RWPE1 (cell line): ENCODE measurements around the gene USPL1.
A peak's percentile ranks its signal among the peaks of the same experiment; 100 is the strongest.

Source experiments
- CTCF ChIA-PET: fragments of 350-600 bp; sonication (Branson Sonifier 250); formaldehyde crosslinking; extraction: SDS; loops from one replicate; lab custom pipeline; 2021; lab: Yijun Ruan, JAX
- POLR2A ChIA-PET: fragments of 400-600 bp; formaldehyde crosslinking; extraction: SDS; loops from one replicate; lab custom pipeline; 2020; ENCODE audit warnings: antibody characterized with exemption; ENCODE audit not compliant: low non-redundant PET; lab: Yijun Ruan, JAX
- DNase-seq: peaks from one replicate; pipeline ENCODE4 v3.0.0; 2012; ENCODE audit warnings: low spot score
- H3K27ac ChIP-seq: fragments of 450-650 bp; 2 replicates; pipeline ENCODE4 v1.5.1; 2017
- TF ChIP-seq, protein P1 (sequence below): fragments of 450-650 bp; conservative IDR thresholded peaks from 2 replicates; pipeline ENCODE4 v1.5.1; 2017; ENCODE audit warnings: low read depth, mild to moderate bottlenecking

USPL1 gene

DNA sequence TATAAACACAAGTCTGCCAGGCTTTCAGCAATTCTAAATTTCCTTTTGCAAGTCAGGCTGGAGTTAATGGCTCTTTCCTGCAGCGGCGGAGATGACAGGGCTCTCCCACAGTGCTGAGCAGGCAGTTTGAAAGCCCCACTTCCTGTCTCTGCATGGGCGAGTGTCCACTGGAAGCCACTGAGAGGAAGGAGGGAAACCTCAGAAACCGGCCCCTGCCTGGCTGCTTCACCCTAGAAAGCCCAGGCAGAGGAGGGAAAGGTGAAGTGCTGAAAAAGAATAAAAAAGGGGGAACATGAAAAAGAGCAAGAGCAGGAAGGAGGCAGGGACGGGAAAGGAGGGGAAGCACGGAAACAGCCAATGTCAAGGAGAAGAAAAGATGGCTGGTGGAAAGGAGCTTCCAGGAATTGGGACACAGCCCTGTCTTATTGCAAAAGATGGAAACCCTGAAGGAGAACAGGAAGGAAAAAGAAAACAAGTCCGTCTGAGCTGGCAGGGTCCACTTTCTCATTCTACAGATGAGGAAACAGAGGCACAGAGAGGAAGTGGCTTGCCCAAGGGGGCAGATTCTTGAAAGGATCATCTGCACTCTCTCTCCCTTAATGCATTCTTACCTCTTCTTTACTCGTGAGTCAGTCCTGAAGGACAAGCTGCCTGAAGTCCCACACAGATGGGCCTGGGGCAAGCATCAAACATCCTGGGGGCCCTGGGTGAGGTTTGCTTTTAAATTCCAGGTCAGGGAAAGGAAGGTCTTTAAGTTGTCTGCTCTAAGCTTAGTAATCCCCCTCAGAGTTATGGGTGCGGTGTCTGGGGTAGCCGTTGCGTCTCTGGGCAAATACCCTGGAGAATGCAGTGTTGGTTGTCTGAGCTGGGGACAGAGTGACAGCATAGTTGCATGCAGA is 78.8 kb downstream of the USPL1 start:
- TF ChIP-seq, protein P1, sequence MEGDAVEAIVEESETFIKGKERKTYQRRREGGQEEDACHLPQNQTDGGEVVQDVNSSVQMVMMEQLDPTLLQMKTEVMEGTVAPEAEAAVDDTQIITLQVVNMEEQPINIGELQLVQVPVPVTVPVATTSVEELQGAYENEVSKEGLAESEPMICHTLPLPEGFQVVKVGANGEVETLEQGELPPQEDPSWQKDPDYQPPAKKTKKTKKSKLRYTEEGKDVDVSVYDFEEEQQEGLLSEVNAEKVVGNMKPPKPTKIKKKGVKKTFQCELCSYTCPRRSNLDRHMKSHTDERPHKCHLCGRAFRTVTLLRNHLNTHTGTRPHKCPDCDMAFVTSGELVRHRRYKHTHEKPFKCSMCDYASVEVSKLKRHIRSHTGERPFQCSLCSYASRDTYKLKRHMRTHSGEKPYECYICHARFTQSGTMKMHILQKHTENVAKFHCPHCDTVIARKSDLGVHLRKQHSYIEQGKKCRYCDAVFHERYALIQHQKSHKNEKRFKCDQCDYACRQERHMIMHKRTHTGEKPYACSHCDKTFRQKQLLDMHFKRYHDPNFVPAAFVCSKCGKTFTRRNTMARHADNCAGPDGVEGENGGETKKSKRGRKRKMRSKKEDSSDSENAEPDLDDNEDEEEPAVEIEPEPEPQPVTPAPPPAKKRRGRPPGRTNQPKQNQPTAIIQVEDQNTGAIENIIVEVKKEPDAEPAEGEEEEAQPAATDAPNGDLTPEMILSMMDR, result no peak
- H3K27ac ChIP-seq, result peak overlapping the region; percentile 44; the same call in 1 of the 2 replicates
- CTCF ChIA-PET, result interaction anchor here (0.6 kb wide), 1 partner anchor 806 kb away, joined by 3 read pairs; no protein-coding TSS in a partner anchor
- no peak for DNase-seq
- POLR2A ChIA-PET, result no interaction called here

DNA sequence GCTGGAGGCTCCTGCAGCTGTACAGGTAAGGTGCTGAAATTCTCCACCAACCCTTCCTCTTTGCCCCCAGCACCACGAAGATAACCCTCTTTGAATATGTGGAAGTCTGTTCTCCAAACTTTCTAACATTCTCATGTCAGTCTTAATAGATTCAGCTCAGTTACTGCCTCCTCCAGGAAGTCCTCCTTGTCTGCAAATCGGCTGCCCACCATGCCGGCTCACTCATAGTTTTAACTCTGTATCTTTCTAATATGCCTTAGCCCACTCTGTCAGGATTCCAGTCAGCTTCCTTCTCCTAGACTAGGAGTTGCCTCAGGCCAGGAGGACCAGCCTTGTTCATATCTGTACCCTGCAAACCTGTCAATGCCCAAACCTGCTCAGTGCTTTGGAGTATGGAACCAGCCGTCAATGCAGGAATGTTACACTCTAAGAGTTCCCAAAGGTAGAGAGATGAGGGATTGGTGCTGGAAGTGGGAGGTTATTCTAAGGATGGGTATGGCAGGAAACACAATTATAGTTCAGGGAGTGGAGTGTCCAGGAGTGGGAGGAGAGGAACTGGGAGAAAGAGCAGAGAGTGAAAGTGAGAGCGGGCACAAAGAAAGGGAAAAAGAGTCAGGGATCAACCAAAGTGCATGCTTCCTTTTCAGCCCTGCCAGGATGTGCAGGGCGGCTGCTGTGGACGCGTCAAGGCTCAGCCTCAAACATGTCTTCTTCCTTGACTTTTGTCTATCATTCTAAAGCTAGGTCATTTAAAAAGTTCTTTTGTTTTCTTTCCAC is 79.6 kb downstream of the USPL1 start:
- DNase-seq, result no peak
- peak overlapping the region; percentile 44; the same call in 1 of the 2 replicates for H3K27ac ChIP-seq
- TF ChIP-seq, protein P1, result no peak
- ChIA-PET CTCF (no interaction called here), POLR2A (no interaction called here)

DNA sequence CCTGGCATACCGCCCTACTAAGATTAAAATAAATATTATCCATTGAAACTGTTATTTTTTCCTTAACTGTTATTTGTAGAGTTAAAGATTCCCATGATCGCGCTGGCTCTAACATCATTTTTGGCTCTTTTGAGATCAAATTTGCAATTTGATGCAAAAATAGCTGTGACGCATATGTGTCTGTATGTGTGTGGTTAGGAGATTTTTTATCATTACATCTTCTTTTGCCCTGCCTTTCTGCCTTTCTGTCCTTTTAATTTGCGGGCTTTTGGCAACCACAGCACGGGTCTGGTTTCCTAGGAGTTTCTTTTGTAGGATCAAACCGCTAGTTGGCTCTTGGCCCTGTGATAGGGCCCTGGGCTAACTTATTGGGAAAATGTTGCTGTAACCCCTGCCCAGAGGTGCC is 80.3 kb downstream of the USPL1 start:
- TF ChIP-seq, protein P1, result no peak
- H3K27ac ChIP-seq, result peak overlapping the region; percentile 44; the same call in 1 of the 2 replicates
- POLR2A ChIA-PET, result no interaction called here
- DNase-seq, result no peak
- CTCF ChIA-PET, result no interaction called here

GRCh38 chr13:30698488-30699005 is 80.8 kb downstream of the USPL1 start:
- ChIA-PET POLR2A (no interaction called here), CTCF (interaction anchor here (0.5 kb wide), 1 partner anchor 313 kb away, joined by 4 read pairs; no protein-coding TSS in a partner anchor)
- H3K27ac ChIP-seq, result no peak overlapping the region
- TF ChIP-seq, protein P1, result no peak
- no peak for DNase-seq

DNA sequence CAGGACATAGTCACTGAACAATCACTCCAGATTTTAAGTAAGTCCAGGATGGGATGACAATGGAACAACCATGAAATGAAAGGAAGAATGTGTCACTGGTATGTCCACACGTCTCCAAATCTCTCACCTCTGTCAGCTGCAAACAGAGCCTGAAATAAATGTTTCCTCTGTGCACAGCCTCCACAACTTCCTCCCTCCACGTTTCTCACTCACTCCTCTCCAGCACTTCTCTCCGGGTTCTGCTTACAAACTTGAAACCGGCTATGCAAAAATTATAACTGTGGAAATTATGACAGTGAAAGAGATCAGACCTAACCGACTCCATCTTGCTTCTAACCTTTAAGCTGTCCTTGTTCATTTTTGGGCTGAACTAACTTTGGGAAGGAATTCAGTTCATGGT is 82.6 kb downstream of the USPL1 start:
- TF ChIP-seq, protein P1, result no peak
- DNase-seq, result no peak
- POLR2A ChIA-PET, result no interaction called here
- H3K27ac ChIP-seq, result no peak overlapping the region
- CTCF ChIA-PET, result interaction anchor here (0.6 kb wide), 1 partner anchor 74 kb away, joined by 3 read pairs; no protein-coding TSS in a partner anchor

DNA sequence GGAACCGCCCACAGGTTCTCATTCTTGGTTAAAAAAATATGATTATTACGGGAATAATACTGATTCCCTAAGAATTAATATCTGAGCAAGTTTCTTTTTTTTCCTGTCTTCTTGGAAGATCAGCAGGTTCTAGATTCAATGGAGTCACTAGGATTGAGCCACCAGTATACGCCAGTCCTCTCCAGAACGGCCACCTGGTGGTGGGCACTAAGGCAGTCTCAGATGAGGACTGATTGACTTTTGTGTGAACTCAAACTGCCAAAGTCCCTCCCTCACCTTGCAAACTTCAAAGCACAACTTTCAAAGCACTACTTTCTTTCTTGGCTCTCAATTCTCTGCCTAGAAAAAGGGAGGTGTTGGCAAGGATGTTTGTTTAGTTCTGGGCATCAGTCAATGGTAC is 84.3 kb downstream of the USPL1 start:
- no peak overlapping the region for H3K27ac ChIP-seq
- TF ChIP-seq, protein P1, result no peak
- DNase-seq, result no peak
- ChIA-PET CTCF (no interaction called here), POLR2A (no interaction called here)
